H9 (cell line): Measurements from ENCODE around the gene TTC21B. TPM values are rescaled to one million over a fixed set of nuclear protein-coding genes. Genes with fewer than 3 reads are reported as not detected.
A peak's percentile ranks its signal among the peaks of the same experiment; 100 is the strongest.

Source experiments
- DNase-seq: peaks from one replicate; pipeline ENCODE4 v3.0.0-alpha.2; 2017
- H2AFZ ChIP-seq: one replicate; pipeline ENCODE4 v1.6.1; 2013; ENCODE audit warnings: mild to moderate bottlenecking, low read length, control low read depth, moderate library complexity
- H2AK5ac ChIP-seq: 2 replicates; pipeline ENCODE4 v1.6.1; 2013; ENCODE audit warnings: low read length, control low read depth, mixed read lengths; ENCODE audit not compliant: insufficient read length
- H2BK120ac ChIP-seq: one replicate; pipeline ENCODE4 v1.6.1; 2013; ENCODE audit warnings: low read depth, mild to moderate bottlenecking, low read length, control low read depth, inconsistent platforms; ENCODE audit not compliant: poor library complexity, severe bottlenecking
- H2BK12ac ChIP-seq: 2 replicates; pipeline ENCODE4 v1.6.1; 2013; ENCODE audit warnings: low read length, control low read depth, mixed read lengths, low read depth; ENCODE audit not compliant: insufficient read length
- H2BK15ac ChIP-seq: 2 replicates; pipeline ENCODE4 v1.6.1; 2013; ENCODE audit warnings: low read depth, low read length, control low read depth
- H2BK20ac ChIP-seq: one replicate; pipeline ENCODE4 v1.6.1; 2013; ENCODE audit warnings: low read depth, mild to moderate bottlenecking, low read length, control low read depth, inconsistent platforms; ENCODE audit not compliant: poor library complexity, severe bottlenecking
- H2BK5ac ChIP-seq: 2 replicates; pipeline ENCODE4 v1.6.1; 2013; ENCODE audit warnings: low read length, control low read depth, mixed read lengths; ENCODE audit not compliant: insufficient read length
- H3K14ac ChIP-seq: 2 replicates; pipeline ENCODE4 v1.6.1; 2013; ENCODE audit warnings: low read length, control low read depth; ENCODE audit not compliant: insufficient read depth
- H3K18ac ChIP-seq: 2 replicates; pipeline ENCODE4 v1.6.1; 2013; ENCODE audit warnings: low read depth, mild to moderate bottlenecking, mixed read lengths, low read length, control low read depth; ENCODE audit not compliant: insufficient read length
- H3K23ac ChIP-seq: 2 replicates; pipeline ENCODE4 v1.6.1; 2013; ENCODE audit warnings: low read length, control low read depth, mixed read lengths, low read depth; ENCODE audit not compliant: insufficient read length
- H3K23me2 ChIP-seq: 2 replicates; pipeline ENCODE4 v1.6.1; 2013; ENCODE audit warnings: low read depth, mild to moderate bottlenecking, mixed read lengths, low read length, control low read depth; ENCODE audit not compliant: insufficient read length, poor library complexity, severe bottlenecking
- H3K27ac ChIP-seq: 2 replicates; pipeline ENCODE4 v1.5.1; 2013; ENCODE audit warnings: low read length, control low read depth, mixed read lengths, low read depth; ENCODE audit not compliant: insufficient read length
- H3K27me3 ChIP-seq: 2 replicates; pipeline ENCODE4 v1.6.1; 2013; ENCODE audit warnings: low read length, control low read depth, inconsistent platforms; ENCODE audit not compliant: insufficient read depth
- H3K4ac ChIP-seq: 2 replicates; pipeline ENCODE4 v1.6.1; 2013; ENCODE audit warnings: low read depth, mild to moderate bottlenecking, control low read depth, inconsistent platforms, low read length, moderate library complexity
- H3K4me1 ChIP-seq: 2 replicates; pipeline ENCODE4 v1.6.1; 2013; ENCODE audit warnings: low read length, control low read depth, inconsistent platforms; ENCODE audit not compliant: insufficient read depth
- H3K4me2 ChIP-seq: 2 replicates; pipeline ENCODE4 v1.6.1; 2013; ENCODE audit warnings: low read length, control low read depth, mixed read lengths; ENCODE audit not compliant: insufficient read length, insufficient read depth
- H3K56ac ChIP-seq: 2 replicates; pipeline ENCODE4 v1.6.1; 2013; ENCODE audit warnings: low read depth, mild to moderate bottlenecking, mixed read lengths, low read length, control low read depth; ENCODE audit not compliant: insufficient read length
- H3K79me1 ChIP-seq: 2 replicates; pipeline ENCODE4 v1.6.1; 2013; ENCODE audit warnings: low read depth, mild to moderate bottlenecking, moderate library complexity, low read length, control low read depth, inconsistent platforms; ENCODE audit not compliant: insufficient read depth, poor library complexity, severe bottlenecking
- H3K79me2 ChIP-seq: 2 replicates; pipeline ENCODE4 v1.6.1; 2013; ENCODE audit warnings: low read length, control low read depth, inconsistent platforms; ENCODE audit not compliant: insufficient read depth
- H3K9ac ChIP-seq: 2 replicates; pipeline ENCODE4 v1.6.1; 2013; ENCODE audit warnings: low read length, control low read depth, mixed read lengths; ENCODE audit not compliant: insufficient read length; ENCODE audit errors: extremely low read depth
- H3K9me3 ChIP-seq: one replicate; pipeline ENCODE4 v1.6.1; 2013; ENCODE audit warnings: low read depth, low read length, inconsistent platforms; ENCODE audit not compliant: control insufficient read depth
- H3T11ph ChIP-seq: one replicate; pipeline ENCODE4 v1.6.1; 2013; ENCODE audit warnings: mild to moderate bottlenecking, low read length, control low read depth, inconsistent platforms
- H4K20me1 ChIP-seq: one replicate; pipeline ENCODE4 v1.6.1; 2013; ENCODE audit not compliant: control insufficient read depth, insufficient read length, insufficient read depth
- H4K5ac ChIP-seq: 2 replicates; pipeline ENCODE4 v1.6.1; 2013; ENCODE audit warnings: low read depth, mild to moderate bottlenecking, mixed read lengths, low read length, control low read depth; ENCODE audit not compliant: insufficient read length
- H4K8ac ChIP-seq: replicated peaks from 2 replicates; pipeline ENCODE4 v1.6.1; 2013; ENCODE audit warnings: low read length, control low read depth, mixed read lengths, low read depth; ENCODE audit not compliant: insufficient read length
- H4K91ac ChIP-seq: 2 replicates; pipeline ENCODE4 v1.6.1; 2013; ENCODE audit warnings: low read depth, mild to moderate bottlenecking, moderate library complexity, mixed read lengths, low read length, control low read depth; ENCODE audit not compliant: insufficient read length
- H3K27ac Mint-ChIP-seq, 3 experiments: 2 replicates in 2 of 3; 3 replicates in 1 of 3; pipeline ENCODE4 v1.8.0; 2020 to 2021; ENCODE audit warnings: mixed read lengths in 3 of 3, mild to moderate bottlenecking in 1 of 3, moderate library complexity in 1 of 3
- H3K27me3 Mint-ChIP-seq: 2 replicates; pipeline ENCODE4 v1.8.0; 2021; ENCODE audit warnings: low read depth, mild to moderate bottlenecking, moderate library complexity, mixed read lengths
- H3K36me3 Mint-ChIP-seq, 3 experiments: 2 replicates in 2 of 3; 3 replicates in 1 of 3; pipeline ENCODE4 v1.8.0; 2020 to 2021; ENCODE audit warnings: low read depth in 3 of 3, mixed read lengths in 3 of 3; ENCODE audit not compliant: insufficient read depth in 1 of 3
- H3K4me1 Mint-ChIP-seq, 2 experiments: 2 replicates each; pipeline ENCODE4 v1.8.0; 2020; ENCODE audit warnings: mixed read lengths in 2 of 2
- H3K4me3 Mint-ChIP-seq, 2 experiments: 2 replicates in 1 of 2; 3 replicates in 1 of 2; pipeline ENCODE4 v1.8.0; 2020 to 2021; ENCODE audit warnings: mild to moderate bottlenecking in 2 of 2, mixed read lengths in 2 of 2, moderate library complexity in 1 of 2
- H3K9me3 Mint-ChIP-seq, 2 experiments: 2 replicates in 1 of 2; 3 replicates in 1 of 2; pipeline ENCODE4 v1.8.0; 2020; ENCODE audit warnings: mild to moderate bottlenecking in 2 of 2, mixed read lengths in 2 of 2, moderate library complexity in 1 of 2
- WGBS: extraction: QIAGEN DNeasy Blood & Tissue Kit; methylation state at CpG from one replicate; pipeline ENCODE4 v1.1.7; 2013; ENCODE audit warnings: missing lambda C conversion rate, low lambda C conversion rate, mixed read lengths; ENCODE audit not compliant: insufficient read length; ENCODE audit errors: extremely low coverage; 5-methylcytosine and 5-hydroxymethylcytosine counted together
- long read RNA-seq: library from polyadenylated mRNA; unstranded; transcript quantifications from one replicate; pipeline ENCODE4 v2.0.0, GENCODE V29; 2020
- total RNA-seq: library from RNA; stranded (reverse); gene quantifications from 2 replicates; pipeline ENCODE4 v1.2.1, GENCODE V29; 2021
- TF ChIP-seq, protein P1 (sequence below): fragments of 200-600 bp; sonication (generic); conservative IDR thresholded peaks from 3 replicates; pipeline ENCODE4 v1.8.0; 2021; ENCODE audit warnings: antibody characterized with exemption, mild to moderate bottlenecking

Gene TTC21B
- 16.6 and 18.8 TPM in 2 replicates for total RNA-seq
- long read RNA-seq, full-length matches to known transcripts: 29 of 64 reads
- long read RNA-seq, partial matches to known transcripts: 30 of 64 reads
- long read RNA-seq, other reads (novel, unspliced or antisense): 5 of 64 reads

DNA sequence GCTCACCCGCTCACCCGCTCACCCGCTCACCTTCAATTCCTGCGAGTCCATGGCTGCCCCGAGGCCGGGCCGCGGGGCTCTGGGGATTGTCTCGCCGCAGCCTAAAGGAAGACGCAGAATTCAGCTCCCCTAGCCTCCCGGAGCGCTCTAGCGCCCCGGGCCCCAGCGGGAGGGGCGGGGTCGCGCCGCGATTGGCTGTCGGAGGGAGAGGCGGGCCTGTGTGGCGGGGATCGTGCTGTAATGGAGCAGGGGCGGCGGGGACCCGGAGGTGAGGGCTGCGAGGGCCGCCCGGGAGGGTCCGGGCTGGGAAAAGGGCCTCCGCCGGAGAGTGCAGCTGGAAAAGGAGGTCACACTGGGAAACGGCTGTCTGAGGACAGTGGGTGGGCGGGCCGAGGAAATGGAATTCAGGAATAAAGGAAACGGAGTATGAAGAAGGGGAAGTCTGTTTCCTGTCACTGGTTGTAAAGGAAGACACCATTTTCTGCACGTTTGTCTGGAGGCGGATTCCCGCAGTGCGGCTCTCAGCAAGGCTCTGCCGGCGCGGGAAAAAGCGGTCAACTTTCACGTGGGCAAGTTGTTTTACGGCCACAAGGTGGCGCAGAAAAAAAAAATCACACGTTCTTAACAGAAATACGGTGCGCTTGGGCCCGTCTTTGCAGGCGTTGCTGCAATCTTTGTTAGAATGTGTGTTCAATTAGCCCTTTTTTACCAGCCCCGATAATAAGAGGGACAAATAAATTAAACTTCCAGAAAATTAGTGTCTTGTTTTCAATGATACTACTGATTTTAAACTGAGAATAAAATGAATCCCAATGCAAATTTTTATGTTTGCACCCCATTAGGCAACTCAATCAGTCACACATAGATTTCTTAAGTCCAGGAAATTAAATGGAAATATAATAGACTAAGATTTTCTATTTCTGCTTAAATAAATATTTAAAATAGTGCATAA, at the start of gene TTC21B:
Gene TTC21B (minus strand): TSS at position 122 of the 952 bp plus-strand sequence. CDS start 71 bp downstream, at position 51.
- H3K4ac ChIP-seq: no peak within 1 kb of the TSS
- H3K27ac Mint-ChIP-seq: no peak within 1 kb of the TSS
- peak within 1 kb of the TSS; percentile 86 for H3K4me2 ChIP-seq
- H3K9ac ChIP-seq: peak within 1 kb of the TSS; percentile 78
- no peak within 1 kb of the TSS for H2BK120ac ChIP-seq
- peak within 1 kb of the TSS; percentile 26 to 65; a peak in 3 of 5 replicates for H3K4me3 Mint-ChIP-seq
- no peak within 1 kb of the TSS for H3K23ac ChIP-seq
- peak within 1 kb of the TSS; percentile 61 for H3K18ac ChIP-seq
- peaks cover 10% of the 10 kb centered on the region in 2 experiments for H3K4me1 Mint-ChIP-seq
- no peak within 1 kb of the TSS for H4K5ac ChIP-seq
- H3K14ac ChIP-seq: peak within 1 kb of the TSS; percentile 79
- peak; percentile 96 for DNase-seq
- H2BK5ac ChIP-seq: no peak within 1 kb of the TSS
- H4K91ac ChIP-seq: no peak within 1 kb of the TSS
- H3K9me3 Mint-ChIP-seq: no peaks in the 10 kb centered on the region; a peak in 1 of 5 replicates
- no peak within 1 kb of the TSS for H2AK5ac ChIP-seq
- H3K23me2 ChIP-seq: peaks cover 3% of the 10 kb centered on the region
- H3K27ac ChIP-seq: peak within 1 kb of the TSS; percentile 49
- no peaks in the 10 kb centered on the region; the same call in 1 of the 2 replicates for H3K4me1 ChIP-seq
- no peaks in the 10 kb centered on the region for H3K27me3 ChIP-seq
- no peaks in the 10 kb centered on the region for H4K20me1 ChIP-seq
- no peaks in the 10 kb centered on the region for H3K9me3 ChIP-seq
- H3K79me1 ChIP-seq: no peaks in the 10 kb centered on the region
- peak within 1 kb of the TSS; percentile 93 for H2AFZ ChIP-seq
- no peak within 1 kb of the TSS for H3T11ph ChIP-seq
- peaks cover 13% of the 10 kb centered on the region; the same call in 1 of the 2 replicates for H3K79me2 ChIP-seq
- TF ChIP-seq, protein P1, sequence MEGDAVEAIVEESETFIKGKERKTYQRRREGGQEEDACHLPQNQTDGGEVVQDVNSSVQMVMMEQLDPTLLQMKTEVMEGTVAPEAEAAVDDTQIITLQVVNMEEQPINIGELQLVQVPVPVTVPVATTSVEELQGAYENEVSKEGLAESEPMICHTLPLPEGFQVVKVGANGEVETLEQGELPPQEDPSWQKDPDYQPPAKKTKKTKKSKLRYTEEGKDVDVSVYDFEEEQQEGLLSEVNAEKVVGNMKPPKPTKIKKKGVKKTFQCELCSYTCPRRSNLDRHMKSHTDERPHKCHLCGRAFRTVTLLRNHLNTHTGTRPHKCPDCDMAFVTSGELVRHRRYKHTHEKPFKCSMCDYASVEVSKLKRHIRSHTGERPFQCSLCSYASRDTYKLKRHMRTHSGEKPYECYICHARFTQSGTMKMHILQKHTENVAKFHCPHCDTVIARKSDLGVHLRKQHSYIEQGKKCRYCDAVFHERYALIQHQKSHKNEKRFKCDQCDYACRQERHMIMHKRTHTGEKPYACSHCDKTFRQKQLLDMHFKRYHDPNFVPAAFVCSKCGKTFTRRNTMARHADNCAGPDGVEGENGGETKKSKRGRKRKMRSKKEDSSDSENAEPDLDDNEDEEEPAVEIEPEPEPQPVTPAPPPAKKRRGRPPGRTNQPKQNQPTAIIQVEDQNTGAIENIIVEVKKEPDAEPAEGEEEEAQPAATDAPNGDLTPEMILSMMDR: peak; percentile 91
- no CpG with 5 or more reads among the region's 55 CpGs for WGBS
- no peak within 1 kb of the TSS for H2BK15ac ChIP-seq
- H3K56ac ChIP-seq: no peak within 1 kb of the TSS
- peaks cover 0 to 3% (median 1%) of the 10 kb centered on the region in 3 experiments; a peak in 3 of 7 replicates for H3K36me3 Mint-ChIP-seq
- no peaks in the 10 kb centered on the region; the same call in none of the 2 replicates for H3K27me3 Mint-ChIP-seq
- H2BK12ac ChIP-seq: no peak within 1 kb of the TSS
- no peak within 1 kb of the TSS for H2BK20ac ChIP-seq
- no peak within 1 kb of the TSS for H4K8ac ChIP-seq
